NCI-H2196 treated with DMSO at 0.1 percent for 48 hours (cell line): ENCODE data around the gene BAIAP2L2.

Experiments used
- DNase-seq: peaks from one replicate; lab custom pipeline; 2025; ENCODE audit not compliant: unreplicated experiment; lab: John Stamatoyannopoulos, UW

Gene BAIAP2L2

GRCh38 chr22:38108561-38109319 lies 1.7 kb downstream of the BAIAP2L2 start:
- DNase-seq, result no peak

DNA sequence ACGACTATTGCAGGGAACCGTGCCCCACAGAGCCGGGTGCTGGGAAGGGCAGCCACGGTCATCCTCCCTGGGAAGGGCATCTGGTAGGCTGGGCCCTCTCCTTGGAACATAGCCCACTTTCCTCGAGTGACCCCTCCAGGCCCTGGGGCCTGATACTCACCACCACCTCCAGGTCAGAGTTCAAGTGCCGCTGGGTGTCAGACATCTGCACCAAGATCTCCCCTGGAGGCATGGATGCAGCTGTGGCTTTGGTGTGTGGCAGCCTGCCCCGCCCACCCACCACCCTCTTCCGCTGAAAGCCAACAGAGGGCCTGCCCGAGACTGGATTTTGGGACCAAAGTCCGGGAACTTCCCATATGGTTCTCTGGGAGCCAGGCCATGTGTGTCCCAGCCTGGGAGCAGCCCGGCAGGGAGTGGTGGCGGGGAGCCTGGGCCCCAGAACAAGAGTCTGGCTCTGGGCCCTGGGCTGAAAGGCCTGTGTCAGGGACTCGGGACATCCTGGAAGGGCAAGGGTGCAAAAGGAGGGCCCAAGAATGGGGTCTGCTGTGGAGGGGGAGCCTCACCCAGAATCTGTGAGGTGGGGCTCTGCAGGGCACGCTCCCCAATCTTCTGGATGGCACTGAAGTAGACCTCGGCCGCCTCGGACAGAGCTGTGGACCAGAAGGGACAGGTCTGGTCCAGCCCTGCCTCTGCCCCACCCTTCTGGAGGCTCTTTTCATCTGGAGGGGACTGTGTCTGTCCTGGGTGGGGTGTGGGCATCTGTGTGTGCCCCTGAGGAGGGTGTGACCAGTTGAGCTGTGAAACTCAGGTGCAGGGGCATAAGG lies 2.6 kb downstream of the BAIAP2L2 start:
- no peak for DNase-seq

DNA sequence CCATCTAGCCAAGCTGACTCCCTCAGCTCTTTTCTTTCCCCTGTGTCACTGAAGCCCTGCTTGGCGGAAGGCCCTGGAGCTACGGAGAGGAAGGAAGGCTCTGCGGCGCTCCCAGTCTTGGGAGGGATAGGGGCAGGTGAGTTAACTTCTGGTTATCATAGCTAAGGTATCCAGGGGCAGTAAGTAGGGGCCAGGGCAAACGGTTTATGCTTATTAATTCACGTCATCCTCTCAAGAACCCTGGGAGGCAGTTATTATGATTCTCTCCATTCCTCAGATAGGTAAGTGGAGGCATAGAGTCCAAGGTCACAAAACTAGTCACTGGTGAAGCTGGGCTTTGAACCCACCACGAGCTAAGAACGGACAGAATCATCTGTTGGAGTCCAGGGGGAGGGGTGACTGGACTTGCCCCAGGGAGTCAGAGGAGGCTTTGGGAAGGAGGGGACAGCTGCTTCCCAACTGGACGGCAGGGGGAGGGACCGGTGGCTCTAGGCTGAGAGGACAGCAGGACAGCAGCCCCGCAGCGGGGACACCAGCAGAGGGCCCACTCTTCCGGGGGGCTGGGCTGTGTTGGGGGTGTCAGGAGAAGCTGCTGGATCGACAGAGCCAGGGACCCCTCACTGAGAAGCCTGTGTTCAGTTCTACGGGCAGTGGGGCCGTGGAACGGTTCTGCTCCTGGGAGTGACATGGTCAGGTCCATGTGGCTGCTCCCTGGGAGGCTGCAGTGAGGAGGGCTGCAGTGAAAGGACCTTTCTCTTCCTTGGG lies 3.5 kb downstream of the BAIAP2L2 start:
- no peak for DNase-seq

GRCh38 chr22:38104084-38104483 lies 6.4 kb downstream of the BAIAP2L2 start:
- no peak for DNase-seq

GRCh38 chr22:38103641-38104040 lies 6.8 kb downstream of the BAIAP2L2 start:
- no peak for DNase-seq

DNA sequence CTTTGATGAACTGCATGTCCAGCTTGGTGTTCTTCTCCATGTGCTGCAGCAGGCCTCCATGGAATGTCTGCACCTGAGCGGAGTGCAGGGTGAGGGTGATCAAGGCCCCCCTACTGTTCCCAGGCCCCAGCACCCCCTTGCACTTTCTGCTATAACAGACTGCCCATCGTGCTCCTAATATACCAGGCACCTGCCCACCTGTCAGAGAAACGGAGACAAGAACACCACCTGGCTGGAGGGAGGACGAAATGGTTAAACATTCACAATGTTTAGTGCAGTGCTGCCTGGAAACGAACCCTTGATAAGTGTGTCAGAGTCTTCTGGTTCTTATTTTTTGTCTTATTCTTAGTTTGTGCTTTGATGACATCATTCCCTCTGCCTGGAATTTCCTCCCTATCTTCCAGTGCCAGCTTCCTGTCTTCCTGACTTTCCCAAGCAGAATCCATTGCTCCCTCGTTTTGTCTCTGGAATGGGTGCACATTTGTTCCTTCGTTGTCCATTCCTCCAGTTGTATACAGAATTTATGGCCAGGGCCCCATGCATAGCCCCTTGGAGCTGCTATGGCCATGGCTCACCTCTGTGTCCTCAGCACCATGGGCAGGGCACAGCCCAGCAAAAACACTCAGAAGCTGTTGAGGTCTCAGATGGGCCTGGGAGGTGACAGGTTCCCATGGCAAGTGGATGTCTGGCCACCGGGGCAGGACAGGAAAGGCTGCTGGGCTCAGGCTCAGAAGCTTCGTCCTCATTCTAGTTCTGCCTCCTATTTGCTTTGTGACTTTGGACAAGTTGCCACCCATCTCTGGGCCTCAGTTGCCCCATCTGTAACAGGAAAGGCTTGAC lies 11.9 kb downstream of the BAIAP2L2 start:
- no peak for DNase-seq

- DNase-seq, result no peak
These were observed 12.7 kb downstream of the BAIAP2L2 start for GRCh38 chr22:38097557-38098409.

GRCh38 chr22:38097058-38097457 lies 13.4 kb downstream of the BAIAP2L2 start:
- no peak for DNase-seq

- DNase-seq, result no peak
These were observed 21.0 kb downstream of the BAIAP2L2 start for GRCh38 chr22:38089474-38089851.

DNA sequence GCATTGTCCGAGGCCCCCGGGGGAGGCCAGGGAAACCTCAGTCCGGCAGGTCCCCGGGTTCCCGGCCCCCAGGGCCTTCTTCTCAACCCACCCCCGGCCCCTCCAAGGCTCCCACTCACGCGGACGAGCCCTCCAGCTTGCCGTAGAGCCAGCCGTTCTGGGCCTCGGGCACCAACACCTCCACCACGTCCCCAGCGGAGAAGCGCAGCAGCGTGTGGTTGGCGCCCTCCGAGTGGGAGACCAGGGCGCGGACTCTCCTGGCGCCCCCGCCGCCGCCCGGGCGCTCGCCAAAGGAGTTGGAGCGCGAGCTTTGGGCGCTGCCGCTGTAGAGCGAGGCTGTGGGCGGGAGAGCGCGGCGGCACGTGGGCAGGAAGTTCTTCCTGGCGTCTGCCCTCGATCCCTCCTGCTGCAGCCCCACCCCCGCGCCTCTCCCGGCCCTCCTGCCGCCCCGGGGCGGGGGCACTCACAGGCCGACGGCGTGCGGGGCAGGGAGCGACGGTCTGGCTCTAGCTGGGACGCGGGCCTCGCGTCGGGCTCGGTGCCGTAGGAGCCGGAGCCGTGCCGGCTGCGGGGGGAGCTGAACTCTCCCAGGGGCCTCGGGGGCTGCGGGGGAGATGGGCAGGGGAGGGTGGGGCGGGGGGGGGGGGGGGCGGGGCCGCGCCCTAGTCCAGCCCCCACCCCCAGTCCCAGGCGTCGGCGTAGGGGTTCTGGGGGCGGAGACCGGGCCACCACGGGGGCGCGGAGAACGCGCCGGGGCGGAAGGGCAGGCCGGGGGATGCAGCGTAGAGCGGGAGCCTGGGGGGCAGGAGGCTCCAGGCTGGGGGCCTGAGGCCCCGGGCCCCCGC lies 21.6 kb downstream of the BAIAP2L2 start:
- DNase-seq, result no peak

- DNase-seq, result no peak
These were observed 22.6 kb downstream of the BAIAP2L2 start for GRCh38 chr22:38087855-38088254.

- DNase-seq, result no peak
These were observed 23.5 kb downstream of the BAIAP2L2 start for GRCh38 chr22:38086942-38087341.

- DNase-seq, result no peak
These were observed 24.3 kb downstream of the BAIAP2L2 start for GRCh38 chr22:38086001-38086845.

- DNase-seq, result no peak
These were observed 25.0 kb downstream of the BAIAP2L2 start for GRCh38 chr22:38085501-38085900.

DNA sequence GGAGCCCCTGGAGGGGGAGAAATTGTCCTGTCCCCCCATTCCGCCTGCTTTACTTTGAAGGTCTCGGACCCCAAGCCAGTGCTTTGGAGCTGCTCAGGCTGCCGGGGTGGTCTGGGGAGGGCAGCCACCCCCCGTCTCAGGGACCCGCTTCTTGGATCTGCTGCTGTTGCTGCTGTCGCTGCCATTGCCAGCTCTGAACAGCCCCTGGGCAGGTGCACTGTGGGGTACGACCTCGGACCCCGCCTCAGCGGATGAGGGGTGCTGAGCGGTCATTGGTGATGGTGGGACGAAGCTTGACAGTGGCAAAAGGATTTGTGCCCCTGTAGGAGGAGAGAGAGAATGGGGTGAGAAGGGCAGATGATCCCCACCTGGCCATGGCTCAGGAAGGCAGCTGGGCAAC lies 25.4 kb downstream of the BAIAP2L2 start:
- DNase-seq, result no peak

DNA sequence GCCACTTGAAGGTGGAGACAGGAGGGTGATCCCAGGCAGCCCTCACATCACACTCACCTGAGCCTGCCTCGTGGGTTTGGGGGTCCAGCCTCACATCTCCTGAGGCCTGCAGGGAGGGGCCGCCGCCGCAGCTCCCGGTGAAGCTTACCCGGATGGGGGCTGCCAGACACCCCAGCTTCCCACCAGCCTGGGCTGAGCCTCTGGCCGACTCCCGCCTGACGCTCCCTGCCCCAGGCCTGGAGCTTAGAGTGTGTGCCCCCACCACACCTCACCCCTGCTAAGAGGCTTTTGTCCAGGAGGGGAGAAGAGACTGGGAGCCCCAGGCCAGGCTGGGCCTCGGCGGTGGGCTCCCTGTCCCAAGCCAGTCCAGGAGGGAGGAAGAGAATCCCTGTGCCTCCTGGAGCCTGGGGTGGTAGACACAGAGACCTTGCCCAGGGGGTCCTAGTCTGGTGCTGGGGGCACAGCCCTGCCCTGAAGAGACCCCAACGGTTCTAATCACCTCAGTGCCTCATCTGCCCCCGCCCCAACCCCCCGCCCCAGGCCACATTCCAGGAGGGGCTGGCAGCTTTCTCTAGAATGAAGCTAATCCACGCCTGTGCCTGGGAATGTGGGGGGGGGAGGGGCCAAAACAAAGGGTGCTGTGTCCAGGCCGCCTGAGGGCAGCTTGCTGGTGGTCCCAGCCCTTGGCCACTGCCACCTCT lies 26.4 kb downstream of the BAIAP2L2 start, which contains the start of gene SLC16A8:
TSS of gene SLC16A8 (minus strand) at position 254 of the 701 bp plus-strand sequence. CDS start 1,311 bp downstream, outside the sequence.
- no peak for DNase-seq

DNA sequence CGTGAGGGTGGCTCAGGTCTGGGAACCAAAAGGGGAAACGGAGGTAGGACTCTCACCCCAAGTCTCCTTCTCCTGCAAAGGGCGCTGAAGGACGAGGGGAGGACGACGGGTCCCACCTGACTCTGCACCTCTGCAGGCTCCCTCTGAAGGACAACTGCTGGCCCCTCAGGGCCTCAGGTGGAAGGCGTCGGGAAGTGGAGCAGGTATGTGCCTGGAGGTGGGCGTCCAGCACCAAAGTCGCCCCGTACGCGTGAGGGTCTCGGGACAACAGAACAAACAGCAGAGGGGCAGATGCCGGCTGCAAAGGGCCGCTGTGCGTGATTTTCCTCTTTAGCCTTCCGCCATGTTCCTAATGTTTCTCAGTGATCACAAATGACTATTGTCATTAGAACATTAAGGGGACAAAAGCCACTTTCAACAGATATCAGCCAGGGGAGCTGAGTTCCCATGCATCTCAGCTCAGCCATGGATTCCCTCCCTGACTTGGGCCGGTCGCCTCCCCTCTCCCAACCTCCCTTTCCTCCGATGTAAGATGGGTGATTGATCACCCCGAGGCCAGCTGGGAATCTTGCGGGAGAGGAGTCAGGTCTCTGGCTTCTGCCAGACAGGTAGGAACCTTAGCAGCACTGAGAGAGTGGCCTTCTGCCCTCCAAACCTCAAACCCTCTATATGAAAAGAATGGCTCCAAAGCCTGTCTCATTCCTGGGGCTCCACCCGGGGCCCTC lies 27.3 kb downstream of the BAIAP2L2 start:
- no peak for DNase-seq
